ENCODE results near the gene LRRC72.
"Not testable (repeated sequence)": the region's sequence is repeated elsewhere in the genome, so short reads cannot be mapped to it uniquely, and the experiment has no call there.

Gene LRRC72

GRCh38 chr7:16526742-16527540 lies at the start of gene LRRC72:
TSS of gene LRRC72 (plus strand) at chr7:16526825. CDS start at chr7:16526953, 128 bp downstream.
- DNase-seq, result no peak

GRCh38 chr7:16479161-16479560 lies 47.5 kb upstream of the LRRC72 start:
- no peak for DNase-seq

- no peak for DNase-seq
Measured at GRCh38 chr7:16479591-16479990, 47.0 kb upstream of the LRRC72 start.

DNA sequence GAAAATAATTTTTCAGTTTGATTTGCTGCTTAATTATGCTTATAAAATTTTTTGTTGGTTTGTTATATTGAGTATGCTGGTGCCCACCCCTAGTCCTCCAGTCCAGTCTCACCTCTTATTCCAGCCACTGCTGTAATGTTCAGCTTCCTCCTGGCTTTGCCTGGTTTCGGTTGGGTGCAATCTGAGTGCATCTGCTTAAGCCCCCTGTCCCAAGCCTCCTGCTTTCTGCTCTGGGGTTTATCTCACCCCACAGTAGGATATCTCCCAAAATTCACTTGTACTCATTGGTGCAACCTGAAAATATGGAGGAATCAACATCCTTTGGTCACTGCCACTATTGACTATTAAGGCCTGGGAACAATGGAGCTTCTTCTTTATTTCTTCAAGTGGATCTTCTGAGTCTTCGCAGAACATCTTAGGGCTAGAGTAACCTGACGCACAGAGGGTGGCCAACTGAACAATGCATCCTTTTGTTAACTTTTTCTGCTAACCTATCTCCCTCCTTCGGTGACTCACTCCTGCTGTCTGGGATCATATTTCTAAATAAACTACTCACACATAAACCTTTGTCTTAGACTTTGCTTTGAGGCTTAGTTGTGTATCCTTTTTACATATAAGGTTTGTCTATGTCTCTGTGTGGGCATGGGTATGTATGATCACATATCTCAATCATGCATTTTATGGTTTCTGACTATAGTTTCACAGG lies 42.0 kb upstream of the LRRC72 start:
- no peak for DNase-seq

- no peak for DNase-seq
Measured at GRCh38 chr7:16491148-16491547, 35.5 kb upstream of the LRRC72 start.

GRCh38 chr7:16492513-16493062 lies 34.0 kb upstream of the LRRC72 start:
- no peak for DNase-seq

- DNase-seq, result no peak
Measured at GRCh38 chr7:16493266-16493665, 33.4 kb upstream of the LRRC72 start.

GRCh38 chr7:16494551-16494950 lies 32.1 kb upstream of the LRRC72 start:
- no peak for DNase-seq

DNA sequence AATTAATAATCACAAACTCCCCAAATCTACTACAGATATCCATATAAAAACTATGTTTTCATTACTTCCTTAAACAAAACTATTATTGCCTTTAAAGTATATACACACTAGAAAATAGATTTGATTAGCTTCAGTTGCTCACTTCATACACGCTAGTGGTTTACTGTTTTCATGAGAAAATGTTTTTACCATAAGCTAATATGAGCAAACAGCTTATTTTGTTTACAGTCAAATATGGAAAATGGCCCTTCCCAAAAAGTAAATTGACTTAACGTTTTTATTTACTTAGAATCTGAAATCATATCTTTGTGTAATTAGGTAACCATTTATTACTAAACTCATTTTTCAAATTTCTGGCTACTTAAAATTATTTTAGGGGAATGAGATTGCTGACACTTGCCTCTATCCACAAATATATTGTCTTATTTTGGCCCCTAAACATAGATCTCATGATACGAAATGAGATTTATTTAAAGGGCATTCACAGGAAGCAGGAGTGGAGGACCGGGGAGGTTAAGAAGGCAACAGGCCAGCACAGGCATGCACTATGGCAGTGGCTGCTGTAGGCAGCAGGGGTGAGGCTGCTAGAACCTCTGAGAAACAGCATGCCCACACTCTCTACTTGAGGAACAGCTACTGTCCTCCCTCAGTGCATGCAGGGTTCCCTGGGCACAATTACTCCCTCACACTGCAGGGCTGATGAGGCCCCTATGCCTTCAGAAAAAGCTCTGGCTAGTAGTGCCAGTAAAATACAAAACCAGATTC lies 31.5 kb upstream of the LRRC72 start:
- DNase-seq, result no peak

DNA sequence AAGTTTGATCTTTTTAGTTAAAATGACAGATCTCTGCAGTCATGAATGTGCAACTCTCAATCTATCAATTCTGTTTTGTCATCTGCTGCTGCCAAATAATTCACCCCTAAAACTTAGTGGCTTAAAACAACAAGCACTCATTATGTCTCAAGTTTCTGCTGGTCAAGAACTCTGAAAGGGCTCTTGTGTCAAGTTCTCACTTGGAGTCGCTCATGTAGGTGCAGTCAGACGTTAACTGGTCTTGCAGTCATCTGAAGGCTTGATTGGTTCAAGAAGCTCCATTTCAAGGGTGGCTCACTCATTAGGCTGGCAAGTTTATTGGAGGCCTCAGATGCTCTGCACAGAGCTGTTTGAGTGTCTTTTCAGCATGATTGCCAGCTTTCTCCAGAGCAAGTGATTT lies 28.5 kb upstream of the LRRC72 start:
- DNase-seq, result no peak

- DNase-seq, result no peak
Measured at GRCh38 chr7:16502303-16502702, 24.3 kb upstream of the LRRC72 start.

GRCh38 chr7:16504019-16504418 lies 22.6 kb upstream of the LRRC72 start:
- DNase-seq, result no peak

- DNase-seq, result not testable (repeated sequence)
Measured at GRCh38 chr7:16506422-16506821, 20.2 kb upstream of the LRRC72 start.

DNA sequence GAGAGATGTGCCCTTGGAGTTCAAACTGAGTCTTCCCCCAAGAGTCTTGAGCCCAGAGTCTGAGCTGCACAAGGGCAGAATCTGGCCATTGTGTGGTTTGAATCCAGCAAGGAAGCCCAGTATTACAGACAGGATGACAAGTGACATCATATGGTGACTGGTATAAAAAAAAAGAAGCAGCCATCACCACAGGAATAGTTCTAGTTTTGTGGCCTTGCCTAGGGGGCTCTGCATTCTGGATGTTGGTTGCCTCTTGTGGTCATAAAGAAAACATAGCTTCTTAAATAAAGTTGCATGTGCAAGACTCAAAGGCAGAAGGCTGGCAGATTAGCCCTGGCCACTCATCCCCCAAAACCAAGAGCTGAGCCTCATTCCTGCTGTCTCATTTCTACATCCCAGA lies 16.8 kb upstream of the LRRC72 start:
- no peak for DNase-seq

DNA sequence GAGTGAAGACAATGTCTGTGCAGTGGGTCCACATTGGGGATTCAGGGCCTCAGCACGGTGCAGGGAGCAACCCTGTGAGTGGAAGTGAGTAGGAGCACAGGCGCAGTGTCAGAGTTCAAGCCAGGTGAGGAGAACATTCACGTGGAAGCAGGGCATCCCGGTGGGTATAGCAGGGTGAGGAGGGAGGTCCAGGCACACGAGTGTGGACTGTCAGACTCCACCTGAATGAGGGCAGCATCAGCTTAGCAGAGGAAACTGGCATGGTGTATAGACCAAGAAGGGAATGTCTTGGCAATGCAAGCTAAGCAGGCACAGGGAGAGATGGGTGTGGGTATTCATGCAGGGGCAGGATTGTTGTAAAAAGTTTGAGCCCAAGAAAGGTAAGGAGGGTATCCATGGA lies 15.3 kb upstream of the LRRC72 start:
- DNase-seq, result no peak

GRCh38 chr7:16512097-16512496 lies 14.5 kb upstream of the LRRC72 start:
- DNase-seq, result no peak

- no peak for DNase-seq
Measured at GRCh38 chr7:16514271-16514670, 12.4 kb upstream of the LRRC72 start.

- no peak for DNase-seq
Measured at GRCh38 chr7:16514729-16515128, 11.9 kb upstream of the LRRC72 start.

- DNase-seq, result no peak
Measured at GRCh38 chr7:16515785-16516685, 10.6 kb upstream of the LRRC72 start.

GRCh38 chr7:16519985-16520384 lies 6.6 kb upstream of the LRRC72 start:
- not testable (repeated sequence) for DNase-seq

- DNase-seq, result no peak
Measured at GRCh38 chr7:16524332-16524731, 2.3 kb upstream of the LRRC72 start.

- no peak for DNase-seq
Measured at GRCh38 chr7:16528520-16528919, 1.9 kb downstream of the LRRC72 start.

Data from NCI-H1436 (cell line).